ENCODE results near the gene CNTNAP5.

CNTNAP5 gene

DNA sequence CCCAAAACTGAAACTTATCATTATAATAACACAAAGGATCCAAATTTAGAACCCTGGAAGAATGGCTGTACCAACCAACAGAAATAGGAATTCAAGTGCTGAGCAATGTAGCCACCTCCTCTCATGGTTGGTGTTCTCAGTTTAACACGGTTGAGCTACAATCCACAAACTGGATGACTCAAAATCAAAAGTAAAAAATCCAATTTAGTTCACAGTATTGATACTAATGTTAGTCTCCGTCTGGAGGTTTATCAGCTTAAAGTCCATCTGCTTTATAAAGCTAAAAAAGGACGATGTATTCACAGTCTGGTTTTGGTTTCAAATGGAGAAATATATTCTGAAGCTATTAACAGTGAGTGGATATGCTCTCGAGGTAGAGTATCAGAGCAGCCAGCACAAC, 40.5 kb downstream of the CNTNAP5 start:
- no peak for DNase-seq

DNA sequence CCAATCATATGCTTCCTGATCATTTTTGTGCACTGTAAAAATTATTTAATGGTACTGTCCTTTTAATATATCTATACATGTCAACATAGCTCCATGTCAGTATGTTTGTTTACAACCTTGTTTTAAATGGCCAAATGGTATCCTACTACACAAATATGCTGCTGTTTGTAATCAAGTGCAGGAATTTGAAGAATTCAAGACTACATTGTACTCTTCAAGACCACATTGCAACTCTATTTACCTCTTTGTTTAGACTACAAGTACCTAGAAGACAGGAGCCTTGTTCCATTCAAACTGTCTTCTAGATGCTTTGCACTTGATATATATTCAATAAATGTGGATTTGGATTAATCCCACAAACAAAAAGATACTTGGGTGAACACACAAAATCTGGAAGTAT, 41.7 kb downstream of the CNTNAP5 start:
- DNase-seq, result no peak

DNA sequence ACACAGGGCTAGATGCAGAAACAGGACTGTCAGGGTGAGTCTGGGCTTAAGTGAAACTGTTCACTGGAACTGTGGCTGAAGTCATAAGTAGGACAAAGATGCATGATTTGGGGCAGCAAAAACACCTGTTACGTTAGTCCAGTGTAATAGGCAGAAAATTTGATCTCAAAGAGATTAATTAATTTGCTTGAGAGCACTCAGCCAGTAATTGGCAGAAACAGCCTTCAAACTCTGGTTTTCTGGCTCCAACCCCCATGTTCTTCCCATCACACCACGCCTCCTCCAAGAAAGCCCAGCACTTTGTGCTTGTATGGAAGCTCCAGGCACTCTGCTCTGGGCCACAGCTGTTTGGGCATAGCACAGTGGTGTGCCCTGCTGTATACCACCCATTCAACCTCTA, 54.0 kb downstream of the CNTNAP5 start:
- DNase-seq, result no peak

DNA sequence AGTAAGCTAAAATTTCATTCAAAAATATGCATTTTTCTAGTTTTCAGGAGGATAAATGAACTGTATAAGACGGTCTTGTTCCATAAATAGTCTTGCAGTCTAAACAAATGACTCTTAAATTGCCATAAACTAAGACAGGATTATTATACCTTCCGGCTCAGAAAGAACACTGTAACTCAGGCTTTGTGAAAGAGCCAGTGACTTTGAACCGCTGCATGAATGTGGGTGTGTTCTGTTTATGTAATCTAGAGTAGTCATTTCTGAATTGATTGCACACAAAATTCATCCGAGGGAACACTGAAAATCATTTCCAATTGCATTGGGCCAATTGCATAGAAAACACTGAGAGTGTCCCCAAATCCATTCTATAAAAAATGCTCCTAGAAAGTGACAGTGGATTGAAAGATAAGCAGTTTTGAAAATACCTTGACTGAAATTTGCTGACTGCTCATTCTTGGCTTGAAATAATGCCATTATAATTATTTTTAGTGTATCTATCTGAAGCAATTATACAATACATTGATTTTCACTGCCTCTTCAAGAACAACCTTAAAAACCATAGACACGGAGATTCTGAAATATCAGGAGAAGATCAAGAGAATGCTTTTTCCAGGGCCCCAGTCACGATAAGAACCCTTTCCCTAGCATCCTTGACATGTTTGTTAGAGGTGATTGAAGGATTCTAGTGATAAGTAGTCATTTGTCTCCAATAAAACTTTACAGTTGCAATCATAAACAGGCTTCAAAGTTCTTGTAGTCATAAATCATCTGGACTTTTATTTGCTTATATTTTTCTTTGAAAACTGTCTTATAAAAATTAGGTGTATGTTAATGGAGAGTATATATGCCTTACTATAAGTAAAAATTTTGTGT, 55.4 kb downstream of the CNTNAP5 start:
- DNase-seq, result no peak

DNA sequence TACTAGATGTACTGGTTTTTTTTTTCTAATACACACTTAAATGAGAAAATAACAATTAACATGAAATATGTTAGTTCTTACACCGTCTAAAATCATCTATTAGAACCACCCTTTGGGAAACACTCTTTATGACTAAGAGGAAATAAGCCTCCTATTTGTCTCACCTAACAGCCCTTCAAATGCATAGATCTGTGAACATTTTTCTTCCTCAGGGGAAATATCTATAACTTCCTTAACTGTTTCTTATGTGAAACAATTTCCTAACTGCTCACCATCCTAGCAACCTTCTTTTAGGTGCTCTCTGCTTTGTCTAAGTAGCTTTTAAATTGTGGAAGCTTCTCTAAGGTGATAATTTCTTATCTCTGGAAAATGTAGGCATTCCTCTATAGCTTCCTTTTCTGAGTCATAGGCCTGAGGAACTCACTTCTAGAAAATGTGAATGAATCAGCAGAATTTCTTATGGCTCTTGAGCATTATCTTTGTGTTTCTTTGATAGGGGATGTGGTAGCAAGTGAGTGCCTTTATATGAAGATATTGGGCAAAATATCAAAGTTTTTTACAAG, 56.1 kb downstream of the CNTNAP5 start:
- DNase-seq, result no peak

DNA sequence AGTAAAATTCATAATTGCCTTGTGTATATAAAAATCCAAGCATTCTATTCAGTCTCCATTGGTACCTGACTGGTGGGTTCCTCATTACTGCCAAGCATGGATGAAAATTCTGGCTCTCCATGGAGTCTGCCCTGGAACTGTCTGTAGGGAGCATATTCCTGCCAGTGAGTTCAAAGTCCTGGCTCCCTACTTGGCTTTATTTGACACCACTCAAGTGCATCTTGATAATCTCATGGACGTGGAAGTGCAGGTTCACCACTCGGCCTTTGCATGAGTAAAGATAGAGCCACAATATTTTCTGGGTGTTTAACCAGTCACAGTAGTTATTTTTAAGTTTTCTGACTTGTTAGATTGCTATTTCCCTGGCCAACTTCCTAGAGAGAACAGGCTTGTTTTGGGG, 63.5 kb downstream of the CNTNAP5 start:
- no peak for DNase-seq

DNA sequence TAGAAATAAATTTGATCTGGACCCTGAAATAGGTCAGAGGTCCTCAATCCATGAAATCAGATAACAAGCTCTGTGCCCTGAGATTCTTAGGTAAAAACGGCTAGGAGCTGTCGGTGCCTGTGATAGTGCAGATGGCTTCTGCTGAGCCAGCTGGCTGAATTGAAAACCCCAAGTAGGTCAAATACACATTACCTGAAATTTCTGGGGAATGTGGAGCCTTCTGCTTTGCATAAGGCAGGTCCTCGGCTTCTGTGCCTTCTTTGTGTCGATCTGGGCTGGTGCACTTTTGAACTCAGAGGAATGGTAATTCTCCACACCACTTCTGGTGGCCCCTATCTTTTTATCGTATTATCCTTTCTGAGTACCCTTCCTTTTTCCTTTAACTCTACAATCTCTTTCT, 66.6 kb downstream of the CNTNAP5 start:
- DNase-seq, result no peak

GRCh38 chr2:124092651-124093050, 67.6 kb downstream of the CNTNAP5 start:
- DNase-seq, result no peak

- no peak for DNase-seq
Observed at GRCh38 chr2:124104914-124105313, 79.8 kb downstream of the CNTNAP5 start.

DNA sequence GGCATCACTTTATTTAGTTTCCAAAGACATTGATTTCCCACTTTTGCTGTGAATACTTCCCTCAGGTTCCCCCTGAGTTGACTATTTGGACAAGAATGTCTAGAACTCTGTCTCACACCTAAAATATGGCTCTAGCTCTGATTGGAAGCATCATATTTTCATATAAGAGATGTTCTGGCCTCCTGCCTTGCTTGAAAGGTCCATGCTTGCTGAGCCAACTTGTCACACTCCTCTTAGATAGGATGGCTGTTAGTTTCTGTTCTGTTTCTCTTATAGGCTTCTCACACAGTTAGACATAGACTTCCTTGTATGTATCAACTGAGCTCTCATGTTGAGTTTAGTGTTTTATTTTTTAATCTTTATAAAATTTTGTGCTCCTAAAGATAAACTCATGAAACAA, 87.1 kb downstream of the CNTNAP5 start:
- DNase-seq, result no peak

DNA sequence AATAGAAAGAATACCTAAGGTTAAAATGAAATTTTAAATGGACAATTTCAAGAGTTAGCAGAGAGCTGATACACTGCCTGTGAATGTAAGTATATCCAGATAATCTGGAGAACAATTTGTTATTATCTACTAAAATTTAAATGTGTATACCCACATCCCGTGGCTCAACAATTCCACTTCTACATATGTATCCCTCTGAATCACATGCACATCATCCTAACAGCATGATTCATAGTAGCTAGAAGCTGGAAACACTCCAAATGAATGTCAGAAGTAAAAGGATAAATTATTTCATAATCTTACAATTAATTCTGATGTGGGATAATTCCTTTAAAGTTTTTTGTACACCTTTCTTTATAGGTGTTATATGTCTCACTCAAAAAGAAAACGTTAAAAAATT, 87.9 kb downstream of the CNTNAP5 start:
- no peak for DNase-seq

GRCh38 chr2:124120246-124120645, 95.2 kb downstream of the CNTNAP5 start:
- no peak for DNase-seq

GRCh38 chr2:124121106-124121505, 96.0 kb downstream of the CNTNAP5 start:
- no peak for DNase-seq

- no peak for DNase-seq
Observed at GRCh38 chr2:124121760-124122275, 96.7 kb downstream of the CNTNAP5 start.

DNA sequence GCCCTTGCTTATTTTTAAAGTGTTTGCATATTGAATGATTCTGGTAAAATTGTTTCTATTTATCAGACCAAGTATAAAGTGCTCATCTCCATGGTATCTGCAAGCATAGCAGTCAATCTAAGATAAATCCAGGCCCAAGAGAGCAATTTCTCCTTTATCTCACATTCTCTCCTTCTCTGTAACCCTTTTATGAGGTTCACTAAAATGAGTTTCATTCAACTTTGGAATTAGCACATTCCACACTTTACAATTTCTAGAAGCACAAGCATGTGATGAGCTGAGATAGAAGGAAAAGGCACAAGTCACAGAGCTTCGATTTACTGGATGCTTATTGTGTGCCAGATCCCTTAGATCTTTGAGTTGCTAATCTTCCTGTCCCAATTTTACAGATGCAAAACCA, 97.3 kb downstream of the CNTNAP5 start:
- no peak for DNase-seq

DNA sequence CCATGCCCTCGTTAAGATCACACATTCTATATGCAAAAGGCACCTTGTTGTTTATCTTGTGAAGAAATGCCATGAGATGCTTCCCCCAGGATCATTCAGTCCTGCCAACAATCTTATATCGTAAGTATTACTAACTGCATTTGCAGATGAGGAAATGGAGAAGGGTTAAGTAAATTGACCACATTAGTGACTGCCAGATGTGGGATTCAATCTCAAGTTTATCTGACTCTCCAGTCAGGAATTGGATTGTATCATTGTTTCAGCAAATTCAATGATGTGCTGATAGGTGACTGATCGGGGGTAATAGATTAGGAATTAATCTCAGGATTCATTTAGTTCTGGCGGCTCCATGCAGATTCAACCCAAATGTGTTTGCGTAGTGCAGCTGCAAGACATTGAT, 106.2 kb downstream of the CNTNAP5 start:
- DNase-seq, result no peak

GRCh38 chr2:124136110-124136509, 111.0 kb downstream of the CNTNAP5 start:
- DNase-seq, result no peak

DNA sequence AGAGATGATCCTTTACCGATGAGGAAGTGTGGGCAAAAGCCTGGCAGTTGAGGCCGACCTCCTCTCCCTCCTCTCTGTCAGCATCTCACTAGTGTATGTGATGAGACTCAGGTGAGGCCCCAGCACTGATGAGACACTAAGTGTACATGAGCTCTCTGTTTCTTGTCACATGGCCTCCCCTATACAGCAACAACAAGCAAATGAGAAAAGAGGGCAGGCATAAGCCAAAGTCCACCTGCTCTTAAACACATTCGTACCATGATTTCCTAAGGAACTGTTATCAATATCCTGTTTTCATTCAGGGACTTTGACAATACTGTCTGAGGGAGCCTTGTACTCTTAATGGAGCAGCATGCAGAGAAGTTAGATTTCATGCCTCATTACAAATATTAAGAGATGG, 113.0 kb downstream of the CNTNAP5 start:
- no peak for DNase-seq

- DNase-seq, result no peak
Observed at GRCh38 chr2:124145982-124146381, 120.9 kb downstream of the CNTNAP5 start.

GRCh38 chr2:124147552-124147951, 122.5 kb downstream of the CNTNAP5 start:
- DNase-seq, result no peak

- no peak for DNase-seq
Observed at GRCh38 chr2:124149571-124149970, 124.5 kb downstream of the CNTNAP5 start.

GRCh38 chr2:124151691-124152090, 126.6 kb downstream of the CNTNAP5 start:
- no peak for DNase-seq

- DNase-seq, result no peak
Observed at GRCh38 chr2:124153713-124154112, 128.6 kb downstream of the CNTNAP5 start.

GRCh38 chr2:124159166-124159565, 134.1 kb downstream of the CNTNAP5 start:
- DNase-seq, result no peak

DNA sequence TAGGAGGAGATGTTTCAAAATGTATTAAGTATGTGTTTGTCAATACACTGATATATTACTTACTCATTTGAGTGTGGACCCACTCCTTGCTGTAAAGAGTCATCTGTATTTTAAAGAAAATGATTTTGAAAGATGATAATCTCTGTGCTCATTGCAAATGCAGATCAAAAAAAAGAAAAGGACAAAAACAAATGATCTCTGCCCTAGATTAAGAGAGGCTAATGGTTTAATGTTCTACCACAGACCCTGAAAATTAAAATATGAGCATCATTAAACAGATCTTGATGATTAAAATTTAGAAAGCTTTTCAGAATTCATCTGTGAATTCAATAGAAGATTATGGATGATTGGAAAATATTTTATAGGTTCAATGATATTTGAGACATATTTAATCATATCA, 136.5 kb downstream of the CNTNAP5 start:
- no peak for DNase-seq

Data from NK-92 treated with Interleukin-12 subunit alpha and Interleukin-12 subunit beta, amount 100 ng/mL, for 24 hours (cell line).